ENCODE data around the gene CAMK1G. TPM values are rescaled to one million over a fixed set of nuclear protein-coding genes. Genes with fewer than 3 reads are reported as not detected.

CAMK1G gene
- total RNA-seq, 1 experiment from 2014 or later = not detected

DNA sequence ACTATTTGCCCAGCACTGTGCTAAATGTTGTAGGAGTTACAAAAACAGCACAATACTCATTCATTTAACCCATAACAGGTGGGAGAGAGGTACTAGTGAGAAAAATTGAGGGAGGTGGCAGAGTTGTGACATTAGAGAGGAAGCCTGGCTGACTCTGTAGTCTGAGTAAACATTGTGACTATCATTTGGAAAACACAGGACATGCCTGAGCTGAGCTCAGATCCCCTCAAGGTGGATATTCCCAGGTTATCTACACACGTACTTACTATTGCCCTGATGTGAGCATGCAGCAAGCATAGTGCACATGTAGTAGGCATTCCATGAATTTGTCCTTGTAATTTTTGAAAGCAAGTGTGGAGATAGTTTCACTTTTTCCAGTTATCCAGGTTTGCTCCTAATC is 10.9 kb downstream of the CAMK1G start:
- Mint-ChIP-seq H3K9me3 (ENCODE audit: unreplicated experiment) (no peaks in the 10 kb centered on the region), H3K36me3 (ENCODE audit: insufficient read depth, unreplicated experiment) (no peaks in the 10 kb centered on the region), H3K4me3 (ENCODE audit: unreplicated experiment) (no peak overlapping the region), H3K27me3 (ENCODE audit: insufficient read depth, unreplicated experiment) (no peaks in the 10 kb centered on the region), H3K4me1 (ENCODE audit: insufficient read depth, unreplicated experiment) (peaks cover 6% of the 10 kb centered on the region), H3K27ac (ENCODE audit: low read depth, unreplicated experiment) (no peak overlapping the region)
- intact Hi-C loops (cut with micrococcal nuclease) = no loop called here
- POLR2A ChIA-PET = interaction anchor here (1.2 kb wide), 1 partner anchor 13 kb away, joined by 4 read pairs; no protein-coding TSS in a partner anchor
- no TSS peak for BruUV-seq (replicated peaks)
- TF ChIP-seq, protein P1, sequence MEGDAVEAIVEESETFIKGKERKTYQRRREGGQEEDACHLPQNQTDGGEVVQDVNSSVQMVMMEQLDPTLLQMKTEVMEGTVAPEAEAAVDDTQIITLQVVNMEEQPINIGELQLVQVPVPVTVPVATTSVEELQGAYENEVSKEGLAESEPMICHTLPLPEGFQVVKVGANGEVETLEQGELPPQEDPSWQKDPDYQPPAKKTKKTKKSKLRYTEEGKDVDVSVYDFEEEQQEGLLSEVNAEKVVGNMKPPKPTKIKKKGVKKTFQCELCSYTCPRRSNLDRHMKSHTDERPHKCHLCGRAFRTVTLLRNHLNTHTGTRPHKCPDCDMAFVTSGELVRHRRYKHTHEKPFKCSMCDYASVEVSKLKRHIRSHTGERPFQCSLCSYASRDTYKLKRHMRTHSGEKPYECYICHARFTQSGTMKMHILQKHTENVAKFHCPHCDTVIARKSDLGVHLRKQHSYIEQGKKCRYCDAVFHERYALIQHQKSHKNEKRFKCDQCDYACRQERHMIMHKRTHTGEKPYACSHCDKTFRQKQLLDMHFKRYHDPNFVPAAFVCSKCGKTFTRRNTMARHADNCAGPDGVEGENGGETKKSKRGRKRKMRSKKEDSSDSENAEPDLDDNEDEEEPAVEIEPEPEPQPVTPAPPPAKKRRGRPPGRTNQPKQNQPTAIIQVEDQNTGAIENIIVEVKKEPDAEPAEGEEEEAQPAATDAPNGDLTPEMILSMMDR (IDR thresholded peaks at IDR 0.05; ENCODE audit: unreplicated experiment) = no peak
- DNase-seq (ENCODE audit: unreplicated experiment) = no peak
- CTCF ChIA-PET = interaction anchor here (0.6 to 19.8 kb wide), 14 partner anchors 7 to 346 kb away, joined by 3 to 394 read pairs (median 9); partner anchors contain the start of genes CAMK1G, LAMB3 and TRAF3IP3

DNA sequence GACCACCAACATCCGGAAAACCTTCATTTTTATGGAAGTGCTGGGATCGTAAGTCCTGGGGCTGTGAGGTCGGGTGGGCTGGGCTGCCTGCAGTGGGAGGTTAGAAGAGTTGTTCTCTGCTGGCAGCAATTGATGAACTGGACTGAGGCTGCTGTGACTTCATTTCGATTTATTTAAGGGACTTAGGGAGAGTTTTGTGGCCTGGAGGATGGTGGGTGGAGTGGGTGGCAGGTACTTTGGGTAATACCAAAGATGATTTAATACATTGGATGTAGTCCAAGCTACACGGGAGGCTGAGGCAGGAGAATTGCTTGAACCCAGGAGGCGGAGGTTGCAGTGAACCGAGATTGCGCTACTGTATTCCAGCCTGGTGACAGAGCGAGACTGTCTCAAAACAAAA is 11.5 kb downstream of the CAMK1G start:
- no peaks in the 10 kb centered on the region for H3K27me3 Mint-ChIP-seq (ENCODE audit: insufficient read depth, unreplicated experiment)
- H3K4me3 Mint-ChIP-seq (ENCODE audit: unreplicated experiment) = no peak overlapping the region
- intact Hi-C loops (cut with micrococcal nuclease) = no loop called here
- no peaks in the 10 kb centered on the region for H3K9me3 Mint-ChIP-seq (ENCODE audit: unreplicated experiment)
- no TSS peak for BruUV-seq (replicated peaks)
- ChIA-PET POLR2A (interaction anchor here (1.2 kb wide), 1 partner anchor 12 kb away, joined by 4 read pairs; no protein-coding TSS in a partner anchor), CTCF (interaction anchor here (0.6 to 14.8 kb wide), 11 partner anchors 11 to 564 kb away, joined by 3 to 207 read pairs (median 7); partner anchors contain the start of genes CAMK1G, LAMB3 and TRAF3IP3)
- no peaks in the 10 kb centered on the region for H3K36me3 Mint-ChIP-seq (ENCODE audit: insufficient read depth, unreplicated experiment)
- TF ChIP-seq, protein P1 (IDR thresholded peaks at IDR 0.05; ENCODE audit: unreplicated experiment) = no peak
- no peak overlapping the region for H3K27ac Mint-ChIP-seq (ENCODE audit: low read depth, unreplicated experiment)
- H3K4me1 Mint-ChIP-seq (ENCODE audit: insufficient read depth, unreplicated experiment) = peaks cover 6% of the 10 kb centered on the region
- no peak for DNase-seq (ENCODE audit: unreplicated experiment)

DNA sequence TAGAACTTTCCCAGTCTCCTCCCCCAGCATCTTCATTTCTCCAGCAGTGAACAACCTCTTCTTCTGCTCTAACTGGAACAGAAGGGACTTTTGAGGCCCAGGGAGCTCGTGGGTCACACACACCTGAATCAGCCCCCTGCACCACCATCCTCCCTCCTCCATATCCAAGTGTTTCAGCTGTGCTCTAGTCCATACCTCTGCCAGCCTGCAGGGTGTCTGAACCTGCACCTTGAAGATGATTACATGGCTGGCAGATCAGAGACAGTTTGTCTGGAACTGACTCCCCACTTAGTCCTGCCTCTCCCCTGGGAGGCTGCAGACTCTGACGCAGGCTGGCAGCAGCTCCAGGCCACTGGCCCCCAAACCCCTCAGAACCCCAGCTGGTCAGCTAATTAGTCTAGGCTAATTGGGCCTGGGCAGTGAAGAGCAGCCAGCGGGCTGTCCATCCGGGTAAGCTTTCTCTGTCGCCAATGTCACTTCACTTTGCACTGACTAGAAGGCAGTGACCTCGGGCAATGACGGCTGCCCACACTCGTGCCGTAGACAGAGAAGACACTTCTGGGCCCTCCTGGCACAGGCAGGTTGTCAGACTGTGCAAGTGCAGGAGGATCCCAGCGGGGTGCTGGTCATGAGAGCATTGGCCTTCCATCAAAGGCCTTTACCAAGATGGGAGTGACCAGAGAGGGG is 12.2 kb downstream of the CAMK1G start:
- TF ChIP-seq, protein P1 (IDR thresholded peaks at IDR 0.05; ENCODE audit: unreplicated experiment) = peak; percentile 6
- Mint-ChIP-seq H3K27me3 (ENCODE audit: insufficient read depth, unreplicated experiment) (no peaks in the 10 kb centered on the region), H3K4me1 (ENCODE audit: insufficient read depth, unreplicated experiment) (peaks cover 6% of the 10 kb centered on the region), H3K27ac (ENCODE audit: low read depth, unreplicated experiment) (no peak overlapping the region), H3K4me3 (ENCODE audit: unreplicated experiment) (no peak overlapping the region), H3K36me3 (ENCODE audit: insufficient read depth, unreplicated experiment) (no peaks in the 10 kb centered on the region), H3K9me3 (ENCODE audit: unreplicated experiment) (no peaks in the 10 kb centered on the region)
- no peak for DNase-seq (ENCODE audit: unreplicated experiment)
- intact Hi-C loops (cut with micrococcal nuclease) = no loop called here
- CTCF ChIA-PET = interaction anchor here (0.6 to 14.8 kb wide), 10 partner anchors 11 to 564 kb away, joined by 3 to 207 read pairs (median 6); partner anchors contain the start of gene TRAF3IP3
- POLR2A ChIA-PET = interaction anchor here (0.9 to 1.2 kb wide), 2 partner anchors 8 to 12 kb away, joined by 3 to 4 read pairs; no protein-coding TSS in a partner anchor
- BruUV-seq (replicated peaks) = no TSS peak

DNA sequence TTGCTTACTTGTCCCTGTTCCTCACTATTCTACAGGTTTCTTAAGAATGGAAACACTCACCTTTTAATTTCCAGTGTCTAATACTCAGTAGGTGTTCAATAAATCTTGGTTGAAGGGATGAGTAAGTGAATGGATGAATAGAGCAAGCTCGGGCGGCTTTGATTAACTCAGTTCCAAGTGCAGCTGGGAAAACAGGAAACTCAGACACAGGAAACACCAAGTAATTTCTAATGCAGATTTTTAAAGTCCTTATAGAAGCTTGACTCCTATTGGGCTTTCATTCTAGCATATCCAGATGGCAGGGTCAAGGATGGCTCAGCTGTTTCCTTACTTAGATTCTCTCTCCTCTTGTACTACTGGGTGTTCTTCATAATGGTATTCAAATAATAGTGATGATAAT is 14.0 kb downstream of the CAMK1G start:
- Mint-ChIP-seq H3K4me1 (ENCODE audit: insufficient read depth, unreplicated experiment) (peaks cover 6% of the 10 kb centered on the region), H3K27me3 (ENCODE audit: insufficient read depth, unreplicated experiment) (no peaks in the 10 kb centered on the region), H3K4me3 (ENCODE audit: unreplicated experiment) (no peak overlapping the region), H3K36me3 (ENCODE audit: insufficient read depth, unreplicated experiment) (no peaks in the 10 kb centered on the region), H3K27ac (ENCODE audit: low read depth, unreplicated experiment) (no peak overlapping the region), H3K9me3 (ENCODE audit: unreplicated experiment) (no peaks in the 10 kb centered on the region)
- ChIA-PET CTCF (interaction anchor here (0.6 to 14.8 kb wide), 15 partner anchors 10 to 152 kb away, joined by 3 to 207 read pairs (median 6); partner anchors contain the start of genes CAMK1G, HSD11B1, LAMB3 and TRAF3IP3), POLR2A (interaction anchor here (0.6 to 1.7 kb wide), 11 partner anchors 9 to 137 kb away, joined by 3 to 5 read pairs (median 3); no protein-coding TSS in a partner anchor)
- no peak for DNase-seq (ENCODE audit: unreplicated experiment)
- intact Hi-C loops (cut with micrococcal nuclease) = no loop called here
- BruUV-seq (replicated peaks) = no TSS peak
- TF ChIP-seq, protein P1 (IDR thresholded peaks at IDR 0.05; ENCODE audit: unreplicated experiment) = no peak
